HG03135 (cell line): ENCODE data around the gene UBXN10.

Experiments
- ATAC-seq: cut with Tn5 transposase; IDR thresholded peaks from one replicate; pipeline ENCODE4 v1.9.1; 2021; ENCODE audit warnings: mild to moderate bottlenecking, moderate library complexity; ENCODE audit not compliant: unreplicated experiment

The UBXN10 gene

GRCh38 chr1:20185834-20186782 lies at the start of gene UBXN10, which contains the start of gene PLA2G2C:
Gene UBXN10, plus strand, starts transcription at chr1:20186096. Its CDS starts 4,466 bp downstream, at chr1:20190562.
Gene PLA2G2C, minus strand, starts transcription at chr1:20186518. Its CDS starts 9,155 bp downstream, at chr1:20177363.
- no peak for ATAC-seq

DNA sequence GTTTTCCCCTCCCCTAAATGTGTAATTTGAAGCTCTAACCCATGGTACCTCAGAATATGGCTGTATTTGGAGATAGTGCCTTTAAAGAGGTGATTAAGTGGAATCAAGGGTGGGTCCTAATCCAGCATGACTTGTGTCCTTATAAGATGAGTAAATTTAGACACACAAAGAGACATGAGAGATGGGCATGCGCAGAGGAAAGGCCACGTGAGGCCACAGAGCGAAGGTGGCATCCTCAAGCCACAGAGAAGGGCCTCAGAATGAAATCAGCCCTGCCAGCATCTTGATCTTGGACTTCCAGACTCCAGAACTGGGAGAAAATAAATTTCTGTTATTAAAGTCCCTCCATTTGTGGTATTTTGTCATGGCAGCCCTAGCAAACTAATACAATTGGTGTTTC lies 49.6 kb upstream of the UBXN10 start:
- ATAC-seq, result no peak

DNA sequence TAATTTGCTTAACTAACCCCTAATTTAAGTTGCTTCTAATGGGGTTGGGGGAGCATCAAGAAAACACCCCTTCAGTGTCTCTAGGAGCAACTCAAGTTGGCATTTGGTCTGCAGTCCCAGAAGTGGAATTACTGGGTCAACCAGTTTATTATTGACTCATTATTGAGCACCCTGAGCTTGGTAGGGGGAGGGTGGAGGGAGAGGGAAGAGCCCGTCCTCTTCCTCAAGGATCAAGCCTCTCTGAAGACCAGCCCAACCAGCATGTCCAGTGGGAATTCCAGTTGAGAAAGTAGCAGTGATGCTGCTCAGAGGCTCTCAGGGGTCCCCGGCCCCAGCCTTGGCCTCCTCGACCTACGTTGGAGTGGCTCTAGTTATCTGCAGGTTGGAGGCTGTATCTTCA lies 48.8 kb upstream of the UBXN10 start:
- ATAC-seq, result no peak

DNA sequence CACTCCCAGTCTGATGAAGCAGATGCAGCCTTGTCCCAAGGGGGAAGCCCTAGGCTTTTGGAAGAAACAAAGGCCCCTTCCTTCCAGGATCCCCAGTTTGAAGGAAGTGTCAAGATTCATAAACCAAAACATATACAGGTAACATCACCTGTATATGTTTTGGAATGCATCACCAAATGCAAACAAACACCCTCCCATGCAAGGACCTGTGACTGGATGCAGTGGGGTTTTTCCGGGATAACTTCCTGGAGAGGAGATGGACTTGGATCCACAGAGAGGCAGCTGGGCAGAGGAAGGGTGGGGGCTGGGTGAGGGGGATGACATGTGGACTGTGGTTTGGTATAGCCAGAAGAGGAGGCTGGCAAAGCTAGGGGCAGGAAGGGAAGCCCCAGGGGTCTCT lies 48.3 kb upstream of the UBXN10 start:
- no peak for ATAC-seq

- ATAC-seq, result no peak
These were observed 47.5 kb upstream of the UBXN10 start for GRCh38 chr1:20138346-20138745.

- no peak for ATAC-seq
These were observed 46.8 kb upstream of the UBXN10 start, which contains the start of gene PLA2G2F for GRCh38 chr1:20138961-20139550. Gene PLA2G2F, plus strand, starts transcription at chr1:20139323. Its CDS starts 105 bp downstream, at chr1:20139428.

DNA sequence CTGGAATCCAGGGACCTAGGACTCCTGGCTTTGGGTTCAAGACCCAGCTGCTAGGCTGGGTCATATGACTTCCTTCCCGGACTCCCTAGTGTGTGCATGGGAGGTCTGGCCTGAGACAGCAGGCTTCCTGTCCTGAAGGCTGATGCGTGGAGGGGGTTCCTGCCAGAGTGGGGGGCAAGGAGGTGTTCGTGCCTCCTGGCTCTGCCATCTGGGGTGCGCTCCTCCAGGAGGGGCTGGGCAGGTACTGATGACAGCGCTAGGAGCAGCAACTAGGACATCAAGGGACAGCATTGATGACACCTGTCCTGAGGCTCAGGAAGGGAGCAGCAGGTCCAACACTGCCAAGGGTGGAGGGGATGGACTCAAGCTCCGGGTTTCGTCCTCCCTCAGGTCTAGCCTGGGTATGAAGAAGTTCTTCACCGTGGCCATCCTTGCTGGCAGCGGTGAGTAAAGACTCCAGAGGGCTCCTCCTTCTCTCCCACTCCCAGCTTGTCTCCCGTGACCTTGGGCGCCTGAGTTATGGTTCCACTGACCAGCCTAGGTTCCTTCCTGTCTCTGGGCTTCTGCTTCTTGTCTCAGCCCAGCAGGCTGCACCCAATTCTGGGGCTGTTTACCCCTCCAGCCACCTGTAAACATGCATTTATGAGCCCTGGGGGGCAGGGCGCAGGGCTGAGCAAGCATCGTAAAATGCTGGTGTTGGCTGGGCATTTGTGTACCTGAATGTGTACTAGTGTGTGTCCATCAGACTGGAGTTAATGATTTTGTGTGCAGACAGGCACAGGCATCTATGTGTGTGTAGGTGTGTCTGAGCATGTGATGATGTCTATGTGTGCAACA lies 45.9 kb upstream of the UBXN10 start:
- ATAC-seq, result no peak

- no peak for ATAC-seq
These were observed 44.9 kb upstream of the UBXN10 start for GRCh38 chr1:20141001-20141400.

DNA sequence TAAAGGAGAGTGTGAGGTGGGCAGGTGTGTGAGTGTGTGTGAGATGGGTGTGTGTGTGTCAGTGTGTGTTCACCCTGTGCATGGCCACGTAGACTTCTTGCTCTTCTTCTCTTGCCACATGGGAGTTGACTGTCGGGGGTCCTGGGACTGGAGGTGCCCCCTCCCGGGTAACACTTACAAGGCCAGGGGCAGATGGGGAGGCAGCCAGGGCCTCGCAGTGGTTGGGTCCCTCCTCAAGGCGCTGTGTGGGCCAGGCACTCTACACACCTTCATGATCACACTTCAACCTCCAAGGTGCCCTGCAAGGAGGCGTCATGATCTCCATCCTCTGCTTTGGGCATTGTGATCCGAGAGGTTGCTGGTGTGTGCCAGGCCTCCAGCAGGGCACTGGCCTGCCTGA lies 44.4 kb upstream of the UBXN10 start:
- no peak for ATAC-seq

DNA sequence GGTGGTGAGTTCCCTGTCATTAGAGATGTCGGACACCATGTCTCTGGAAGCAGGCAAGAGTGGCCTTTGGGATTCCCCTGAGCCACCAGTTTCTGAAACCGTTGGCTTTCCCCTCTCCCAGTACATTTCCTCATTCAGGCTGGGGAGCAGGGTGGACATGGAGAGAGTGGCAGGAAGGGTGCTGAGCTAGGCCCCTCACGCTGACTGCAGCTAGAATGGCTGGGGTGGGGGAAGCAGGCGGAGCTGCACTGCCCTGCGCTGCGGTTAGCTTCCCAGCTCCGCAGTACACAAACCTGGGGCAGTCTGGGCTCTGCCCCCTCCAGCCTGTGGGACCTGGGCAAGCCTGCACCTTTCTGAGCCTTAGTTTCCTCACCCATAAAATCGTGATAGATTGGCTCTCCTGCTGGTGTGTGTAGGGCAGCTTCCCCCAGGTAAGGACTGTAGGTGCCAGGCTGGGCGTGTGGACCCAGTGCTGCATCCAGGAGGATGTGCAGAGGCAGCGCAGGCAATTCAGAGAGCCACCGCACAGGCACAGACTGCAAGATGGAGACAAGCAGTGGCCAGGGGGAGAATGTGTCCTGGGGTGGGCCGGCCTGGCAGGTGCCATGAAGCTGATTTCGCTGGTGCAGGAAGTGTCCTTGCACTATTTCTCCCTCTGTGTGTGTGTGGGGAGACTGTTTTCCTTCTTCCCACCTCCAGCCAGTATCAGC lies 43.7 kb upstream of the UBXN10 start:
- ATAC-seq, result no peak

GRCh38 chr1:20143318-20143717 lies 42.6 kb upstream of the UBXN10 start:
- no peak for ATAC-seq

DNA sequence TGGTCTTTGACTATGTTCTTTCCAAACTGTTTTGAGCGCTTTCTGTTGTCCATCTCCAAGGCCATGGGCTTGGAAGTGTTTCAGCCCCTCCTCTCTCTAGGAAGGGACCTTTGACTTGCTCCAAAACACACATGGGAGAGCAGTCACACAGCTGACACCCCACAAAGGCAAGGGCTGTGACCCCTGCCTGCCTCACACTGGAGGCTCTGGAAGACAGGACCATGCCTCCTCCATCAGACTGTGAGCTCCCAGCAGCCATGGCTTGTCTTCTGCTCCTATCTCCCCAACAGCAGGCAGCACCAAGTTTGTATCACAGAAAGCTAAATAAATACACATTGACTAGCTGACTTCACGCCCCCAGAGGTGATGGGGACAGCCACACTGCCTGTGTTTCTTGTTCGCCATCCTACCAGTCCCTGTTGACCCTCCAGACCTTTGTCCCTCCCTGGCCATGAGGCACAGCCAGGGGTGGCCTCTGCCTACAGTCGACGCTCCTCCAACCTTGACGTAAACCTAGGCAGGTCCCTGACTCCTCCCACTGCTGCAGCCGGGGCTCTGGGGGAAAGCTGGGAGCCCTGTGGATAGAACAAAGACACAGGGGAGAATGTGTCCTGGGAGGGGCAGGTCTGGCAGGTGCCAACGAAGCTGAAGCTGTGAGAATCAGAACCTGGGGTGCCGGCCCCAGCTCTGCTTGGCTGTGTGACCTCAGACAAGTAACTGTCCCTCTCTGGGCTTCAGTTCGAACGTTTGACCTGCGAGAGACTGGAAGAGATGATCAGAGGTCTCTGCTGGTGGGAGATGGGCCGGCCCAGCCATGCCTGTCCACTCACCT lies 41.9 kb upstream of the UBXN10 start:
- ATAC-seq, result no peak

DNA sequence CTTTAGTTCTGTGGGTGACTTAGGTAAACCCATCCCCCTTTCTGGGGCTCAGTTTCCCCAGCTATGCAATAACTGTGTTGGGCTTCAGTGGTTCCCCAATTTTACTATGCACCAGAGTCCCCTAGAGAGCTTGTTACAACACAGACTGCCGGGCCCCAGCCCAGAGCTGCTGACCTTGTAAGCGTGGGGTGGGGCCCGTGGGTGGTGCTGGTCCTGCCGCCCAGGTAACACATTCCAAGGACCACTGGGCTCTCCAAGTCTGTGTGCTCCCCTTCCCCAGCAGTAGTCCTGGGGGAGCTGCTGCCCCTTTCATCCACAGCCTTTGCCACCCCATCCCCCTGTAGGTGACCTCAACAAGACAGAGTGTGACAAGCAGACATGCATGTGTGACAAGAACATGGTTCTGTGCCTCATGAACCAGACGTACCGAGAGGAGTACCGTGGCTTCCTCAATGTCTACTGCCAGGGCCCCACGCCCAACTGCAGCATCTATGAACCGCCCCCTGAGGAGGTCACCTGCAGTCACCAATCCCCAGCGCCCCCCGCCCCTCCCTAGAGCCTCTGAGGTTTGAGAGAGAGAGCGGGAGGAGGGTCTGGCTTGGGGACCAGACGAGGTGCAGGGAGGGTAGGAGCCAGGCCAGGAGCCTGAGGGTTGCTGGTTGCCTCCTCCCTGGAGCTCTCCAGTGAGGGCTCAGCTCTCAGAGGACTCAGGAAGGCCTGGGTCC lies 37.9 kb upstream of the UBXN10 start:
- ATAC-seq, result no peak

- no peak for ATAC-seq
These were observed 37.1 kb upstream of the UBXN10 start for GRCh38 chr1:20148571-20149500.

DNA sequence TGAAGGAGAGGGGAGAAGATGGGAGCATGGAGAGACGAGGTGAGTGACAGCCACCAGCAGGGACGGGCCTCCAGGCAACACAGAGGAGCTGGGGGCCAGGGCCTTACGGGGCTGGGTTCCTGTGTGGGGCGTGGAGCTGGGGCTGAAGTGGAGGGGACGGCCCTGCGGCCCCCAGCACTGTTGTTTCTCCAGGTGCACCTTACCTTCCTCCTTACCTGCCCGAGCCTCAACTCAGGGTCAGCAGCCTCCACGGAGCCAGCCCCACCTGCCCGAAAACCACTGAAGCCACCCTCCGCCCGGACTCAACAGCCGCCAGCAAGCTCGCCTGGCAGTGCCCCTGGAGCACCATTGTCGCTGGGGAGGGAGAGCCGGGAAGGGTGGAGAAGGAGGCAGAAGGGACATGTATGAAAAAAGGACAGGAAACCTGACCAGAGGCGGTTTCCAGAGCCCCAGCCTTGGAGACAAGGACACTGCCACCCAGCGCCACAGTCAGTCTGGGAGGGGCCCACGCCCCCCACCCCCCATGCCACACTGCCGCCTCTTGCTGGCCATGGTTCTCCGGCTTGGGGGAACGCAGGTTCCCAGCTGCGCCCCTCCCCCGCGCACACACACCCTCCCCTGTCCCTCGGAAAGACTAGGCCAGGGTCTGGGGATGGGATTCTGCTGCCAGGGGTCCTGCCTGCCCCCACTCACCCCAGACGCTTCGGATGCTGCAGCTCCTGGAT lies 36.1 kb upstream of the UBXN10 start:
- no peak for ATAC-seq

DNA sequence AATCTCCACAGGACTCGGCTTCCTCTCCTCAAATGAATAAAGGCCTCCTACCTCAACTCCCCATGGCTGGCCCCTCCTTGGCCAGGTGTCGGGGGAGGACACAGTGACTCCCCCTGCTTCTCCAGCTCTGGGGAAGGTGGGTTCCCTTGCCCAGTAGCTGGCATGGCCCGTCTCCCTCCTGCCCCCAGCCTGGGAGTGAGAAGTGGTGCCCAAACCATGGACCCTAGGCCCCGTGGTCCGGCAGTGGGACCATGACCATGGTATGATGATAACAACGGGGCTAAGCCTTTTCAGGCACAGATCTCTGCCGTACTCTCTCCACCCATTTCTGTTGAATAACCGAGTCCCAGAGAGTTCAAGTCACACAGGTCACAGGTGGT lies 35.6 kb upstream of the UBXN10 start:
- no peak for ATAC-seq

GRCh38 chr1:20150969-20151368 lies 34.9 kb upstream of the UBXN10 start:
- no peak for ATAC-seq
